ENCODE measurements around the gene ADD2.
"Not testable (repeated sequence)": the region's sequence is repeated elsewhere in the genome, so short reads cannot be mapped to it uniquely, and the experiment has no call there.

The ADD2 gene

GRCh38 chr2:70767699-70768589 is at the start of gene ADD2:
TSS of gene ADD2 (minus strand) at chr2:70768200. CDS start at chr2:70706408, 61,792 bp downstream.
- peak; percentile 26 for DNase-seq

- DNase-seq: no peak
These were observed 49.4 kb upstream of the ADD2 start for GRCh38 chr2:70817284-70817954.

GRCh38 chr2:70816726-70817125 is 48.7 kb upstream of the ADD2 start:
- no peak for DNase-seq

GRCh38 chr2:70808983-70809958 is 41.3 kb upstream of the ADD2 start:
- no peak for DNase-seq

GRCh38 chr2:70807828-70808118 is 39.8 kb upstream of the ADD2 start:
- no peak for DNase-seq

GRCh38 chr2:70807102-70807827 is 39.3 kb upstream of the ADD2 start:
- no peak for DNase-seq

- DNase-seq: no peak
These were observed 38.6 kb upstream of the ADD2 start for GRCh38 chr2:70806620-70807019.

GRCh38 chr2:70806013-70806412 is 38.0 kb upstream of the ADD2 start:
- no peak for DNase-seq

GRCh38 chr2:70801607-70802263 is 33.7 kb upstream of the ADD2 start:
- no peak for DNase-seq

GRCh38 chr2:70799706-70800105 is 31.7 kb upstream of the ADD2 start:
- DNase-seq: no peak

GRCh38 chr2:70797996-70798395 is 30.0 kb upstream of the ADD2 start:
- DNase-seq: not testable (repeated sequence)

GRCh38 chr2:70797506-70797905 is 29.5 kb upstream of the ADD2 start:
- no peak for DNase-seq

- DNase-seq: no peak
These were observed 28.3 kb upstream of the ADD2 start for GRCh38 chr2:70796262-70796661.

GRCh38 chr2:70795164-70795995 is 27.4 kb upstream of the ADD2 start:
- no peak for DNase-seq

- no peak for DNase-seq
These were observed 25.4 kb upstream of the ADD2 start for GRCh38 chr2:70793450-70793849.

- DNase-seq: no peak
These were observed 22.3 kb upstream of the ADD2 start, which contains the start of gene FIGLA for GRCh38 chr2:70790136-70790828. TSS of gene FIGLA (minus strand) at chr2:70790643. CDS start at chr2:70790638, 5 bp downstream.

GRCh38 chr2:70789304-70790135 is 21.5 kb upstream of the ADD2 start:
- peak; percentile 49 for DNase-seq

GRCh38 chr2:70785137-70785911 is 17.3 kb upstream of the ADD2 start:
- DNase-seq: no peak
